GM04503 (cell line): ENCODE results near the gene MLXIP.
"Not testable (repeated sequence)": the region's sequence is repeated elsewhere in the genome, so short reads cannot be mapped to it uniquely, and the experiment has no call there.

ENCODE experiments used
- DNase-seq: peaks from one replicate; pipeline ENCODE4 v3.0.0-alpha.2; 2012; ENCODE audit warnings: low read depth

Gene MLXIP

GRCh38 chr12:122096014-122096413 is 17.5 kb downstream of the MLXIP start:
- DNase-seq: no peak

GRCh38 chr12:122096591-122097149 is 18.1 kb downstream of the MLXIP start:
- no peak for DNase-seq

- no peak for DNase-seq
Observed at GRCh38 chr12:122097584-122097926, 19.0 kb downstream of the MLXIP start.

- no peak for DNase-seq
Observed at GRCh38 chr12:122097927-122098756, 19.6 kb downstream of the MLXIP start.

GRCh38 chr12:122099280-122099749 is 20.8 kb downstream of the MLXIP start:
- no peak for DNase-seq

GRCh38 chr12:122099856-122100255 is 21.3 kb downstream of the MLXIP start:
- no peak for DNase-seq

GRCh38 chr12:122100568-122100967 is 22.0 kb downstream of the MLXIP start:
- no peak for DNase-seq

GRCh38 chr12:122102331-122102730 is 23.8 kb downstream of the MLXIP start:
- DNase-seq: no peak

GRCh38 chr12:122104844-122105243 is 26.3 kb downstream of the MLXIP start:
- no peak for DNase-seq

- not testable (repeated sequence) for DNase-seq
Observed at GRCh38 chr12:122105496-122105895, 26.9 kb downstream of the MLXIP start.

GRCh38 chr12:122106843-122107242 is 28.3 kb downstream of the MLXIP start:
- no peak for DNase-seq

- no peak for DNase-seq
Observed at GRCh38 chr12:122107261-122107660, 28.7 kb downstream of the MLXIP start.

- DNase-seq: no peak
Observed at GRCh38 chr12:122111089-122111641, 32.6 kb downstream of the MLXIP start.

- DNase-seq: no peak
Observed at GRCh38 chr12:122116707-122117535, 38.4 kb downstream of the MLXIP start.

- no peak for DNase-seq
Observed at GRCh38 chr12:122117979-122118378, 39.4 kb downstream of the MLXIP start.

- DNase-seq: not testable (repeated sequence)
Observed at GRCh38 chr12:122121341-122121740, 42.8 kb downstream of the MLXIP start.

GRCh38 chr12:122121745-122122144 is 43.2 kb downstream of the MLXIP start:
- no peak for DNase-seq

GRCh38 chr12:122123051-122123760 is 44.6 kb downstream of the MLXIP start:
- DNase-seq: peak; percentile 14

GRCh38 chr12:122123761-122124145 is 45.2 kb downstream of the MLXIP start:
- no peak for DNase-seq

- DNase-seq: no peak
Observed at GRCh38 chr12:122124370-122124769, 45.8 kb downstream of the MLXIP start.

GRCh38 chr12:122125452-122126341 is 47.1 kb downstream of the MLXIP start:
- DNase-seq: no peak
